Measurements from ENCODE around the gene ZNF793.

Gene ZNF793

GRCh38 chr19:37511821-37512220, 5.1 kb downstream of the ZNF793 start:
- H3K4me1 ChIP-seq (ENCODE audit: control extremely low read depth in 1 of 4, control insufficient read depth in 4 of 4, insufficient read depth in 4 of 4, low read length in 3 of 4) = peaks cover 0 to 9% (median 2%) of the 10 kb centered on the region in 4 experiments
- WGBS (ENCODE audit: insufficient coverage) = 100% methylated on average over 3 of the region's 3 CpGs
- H3K27me3 ChIP-seq (replicated peaks in 2 of 5; ENCODE audit: control insufficient read depth in 4 of 5, insufficient read depth in 5 of 5, low read length in 4 of 5) = no peaks in the 10 kb centered on the region
- peak overlapping the region in 1 of 7 experiments; percentile 33 for H3K4me3 ChIP-seq (ENCODE audit: control insufficient read depth in 1 of 7, extremely low read depth in 1 of 7, insufficient read depth in 4 of 7, low read depth in 2 of 7, low read length in 6 of 7)
- CTCF ChIA-PET = no interaction called here
- DNase-seq = no peak
- H3K27ac ChIP-seq (ENCODE audit: insufficient read depth in 1 of 2, low read depth in 1 of 2, low read length in 2 of 2, poor library complexity in 1 of 2, severe bottlenecking in 2 of 2) = no peak overlapping the region
- H3K9me3 ChIP-seq (ENCODE audit: control extremely low read depth in 1 of 5, control insufficient read depth in 4 of 5, insufficient read depth in 2 of 5, low read depth in 1 of 5, low read length in 4 of 5) = peaks cover 11 to 46% (median 24%) of the 10 kb centered on the region in 5 experiments
- POLR2A ChIA-PET = no interaction called here
- peaks cover 10 to 67% (median 17%) of the 10 kb centered on the region in 4 experiments for H3K36me3 ChIP-seq (ENCODE audit: control insufficient read depth in 4 of 4, insufficient read depth in 4 of 4, low read length in 3 of 4)

- ChIA-PET POLR2A (no interaction called here), CTCF (no interaction called here)
- H3K36me3 ChIP-seq (ENCODE audit: control insufficient read depth in 4 of 4, insufficient read depth in 4 of 4, low read length in 3 of 4) = peaks cover 13 to 75% (median 20%) of the 10 kb centered on the region in 4 experiments
- peak in 2 of 3 donors; percentile 60 to 86 for DNase-seq
- peaks cover 0 to 2% (median 0%) of the 10 kb centered on the region in 4 experiments for H3K4me1 ChIP-seq (ENCODE audit: control extremely low read depth in 1 of 4, control insufficient read depth in 4 of 4, insufficient read depth in 4 of 4, low read length in 3 of 4)
- no peaks in the 10 kb centered on the region for H3K27me3 ChIP-seq (replicated peaks in 2 of 5; ENCODE audit: control insufficient read depth in 4 of 5, insufficient read depth in 5 of 5, low read length in 4 of 5)
- no peak overlapping the region for H3K4me3 ChIP-seq (ENCODE audit: control insufficient read depth in 1 of 7, extremely low read depth in 1 of 7, insufficient read depth in 4 of 7, low read depth in 2 of 7, low read length in 6 of 7)
- WGBS (ENCODE audit: insufficient coverage) = 86% methylated on average over 1 of the region's 2 CpGs
- peaks cover 13 to 56% (median 26%) of the 10 kb centered on the region in 5 experiments for H3K9me3 ChIP-seq (ENCODE audit: control extremely low read depth in 1 of 5, control insufficient read depth in 4 of 5, insufficient read depth in 2 of 5, low read depth in 1 of 5, low read length in 4 of 5)
- peak overlapping the region in 1 of 2 experiments; percentile 6 for H3K27ac ChIP-seq (ENCODE audit: insufficient read depth in 1 of 2, low read depth in 1 of 2, low read length in 2 of 2, poor library complexity in 1 of 2, severe bottlenecking in 2 of 2)
These were observed 6.7 kb downstream of the ZNF793 start for GRCh38 chr19:37513397-37513796.

- POLR2A ChIA-PET = interaction anchor here (0.6 kb wide), 1 partner anchor 178 kb away, joined by 4 read pairs; no protein-coding TSS in a partner anchor
- H3K4me3 ChIP-seq (ENCODE audit: control insufficient read depth in 1 of 7, extremely low read depth in 1 of 7, insufficient read depth in 4 of 7, low read depth in 2 of 7, low read length in 6 of 7) = no peak overlapping the region
- peak in 1 of 3 donors; percentile 12 for DNase-seq
- WGBS (ENCODE audit: insufficient coverage) = 100% methylated on average over 2 of the region's 2 CpGs
- no peaks in the 10 kb centered on the region for H3K4me1 ChIP-seq (ENCODE audit: control extremely low read depth in 1 of 4, control insufficient read depth in 4 of 4, insufficient read depth in 4 of 4, low read length in 3 of 4)
- H3K36me3 ChIP-seq (ENCODE audit: control insufficient read depth in 4 of 4, insufficient read depth in 4 of 4, low read length in 3 of 4) = peaks cover 13 to 69% (median 29%) of the 10 kb centered on the region in 4 experiments
- H3K9me3 ChIP-seq (ENCODE audit: control extremely low read depth in 1 of 5, control insufficient read depth in 4 of 5, insufficient read depth in 2 of 5, low read depth in 1 of 5, low read length in 4 of 5) = peaks cover 10 to 67% (median 38%) of the 10 kb centered on the region in 5 experiments
- H3K27me3 ChIP-seq (replicated peaks in 2 of 5; ENCODE audit: control insufficient read depth in 4 of 5, insufficient read depth in 5 of 5, low read length in 4 of 5) = no peaks in the 10 kb centered on the region
- CTCF ChIA-PET = interaction anchor here (1.0 kb wide), 1 partner anchor 14 kb away, joined by 4 read pairs; the partner anchor contains the start of gene ZNF793
- H3K27ac ChIP-seq (ENCODE audit: insufficient read depth in 1 of 2, low read depth in 1 of 2, low read length in 2 of 2, poor library complexity in 1 of 2, severe bottlenecking in 2 of 2) = no peak overlapping the region
These were observed 13.2 kb downstream of the ZNF793 start for GRCh38 chr19:37519890-37520289.

DNA sequence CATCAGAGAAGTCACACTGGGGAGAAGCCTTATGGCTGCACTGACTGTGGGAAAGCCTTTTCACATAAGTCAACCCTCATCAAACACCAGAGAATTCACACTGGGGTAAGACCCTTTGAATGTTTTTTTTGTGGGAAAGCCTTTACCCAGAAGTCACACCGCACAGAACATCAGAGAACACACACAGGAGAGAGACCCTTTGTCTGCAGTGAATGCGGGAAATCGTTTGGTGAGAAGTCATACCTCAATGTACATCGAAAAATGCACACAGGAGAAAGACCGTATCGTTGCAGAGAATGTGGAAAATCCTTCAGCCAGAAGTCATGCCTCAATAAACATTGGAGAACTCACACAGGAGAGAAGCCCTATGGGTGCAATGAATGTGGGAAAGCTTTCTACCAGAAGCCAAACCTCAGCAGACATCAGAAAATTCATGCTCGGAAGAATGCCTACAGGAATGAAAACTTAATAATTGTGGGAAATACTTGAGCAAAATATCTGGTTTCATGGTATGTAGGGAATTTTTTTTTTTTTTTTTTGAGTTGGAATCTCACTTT, 30.7 kb downstream of the ZNF793 start:
- WGBS (ENCODE audit: insufficient coverage) = 94% methylated on average over 6 of the region's 7 CpGs
- H3K4me1 ChIP-seq (ENCODE audit: control extremely low read depth in 1 of 4, control insufficient read depth in 4 of 4, insufficient read depth in 4 of 4, low read length in 3 of 4) = no peaks in the 10 kb centered on the region
- H3K27ac ChIP-seq (ENCODE audit: insufficient read depth in 1 of 2, low read depth in 1 of 2, low read length in 2 of 2, poor library complexity in 1 of 2, severe bottlenecking in 2 of 2) = no peak overlapping the region
- peaks cover 19 to 51% (median 40%) of the 10 kb centered on the region in 4 experiments for H3K36me3 ChIP-seq (ENCODE audit: control insufficient read depth in 4 of 4, insufficient read depth in 4 of 4, low read length in 3 of 4)
- ChIA-PET POLR2A (no interaction called here), CTCF (no interaction called here)
- H3K27me3 ChIP-seq (replicated peaks in 2 of 5; ENCODE audit: control insufficient read depth in 4 of 5, insufficient read depth in 5 of 5, low read length in 4 of 5) = no peaks in the 10 kb centered on the region
- peak overlapping the region in 2 of 7 experiments; percentile 3 to 10 for H3K4me3 ChIP-seq (ENCODE audit: control insufficient read depth in 1 of 7, extremely low read depth in 1 of 7, insufficient read depth in 4 of 7, low read depth in 2 of 7, low read length in 6 of 7)
- DNase-seq = no peak
- H3K9me3 ChIP-seq (ENCODE audit: control extremely low read depth in 1 of 5, control insufficient read depth in 4 of 5, insufficient read depth in 2 of 5, low read depth in 1 of 5, low read length in 4 of 5) = peaks cover 23 to 84% (median 46%) of the 10 kb centered on the region in 5 experiments

- Histone ChIP-seq H3K27ac (ENCODE audit: insufficient read depth in 1 of 2, low read depth in 1 of 2, low read length in 2 of 2, poor library complexity in 1 of 2, severe bottlenecking in 2 of 2) (peak overlapping the region; percentile 68 to 89), H3K4me3 (ENCODE audit: control insufficient read depth in 1 of 7, extremely low read depth in 1 of 7, insufficient read depth in 4 of 7, low read depth in 2 of 7, low read length in 6 of 7) (peak overlapping the region; percentile 74 to 97 (median 81)), H3K27me3 (replicated peaks in 2 of 5; ENCODE audit: control insufficient read depth in 4 of 5, insufficient read depth in 5 of 5, low read length in 4 of 5) (no peaks in the 10 kb centered on the region), H3K36me3 (ENCODE audit: control insufficient read depth in 4 of 4, insufficient read depth in 4 of 4, low read length in 3 of 4) (peaks cover 0 to 4% (median 2%) of the 10 kb centered on the region in 4 experiments), H3K4me1 (ENCODE audit: control extremely low read depth in 1 of 4, control insufficient read depth in 4 of 4, insufficient read depth in 4 of 4, low read length in 3 of 4) (peaks cover 0 to 8% (median 5%) of the 10 kb centered on the region in 4 experiments), H3K9me3 (ENCODE audit: control extremely low read depth in 1 of 5, control insufficient read depth in 4 of 5, insufficient read depth in 2 of 5, low read depth in 1 of 5, low read length in 4 of 5) (peaks cover 1 to 71% (median 51%) of the 10 kb centered on the region in 5 experiments)
- WGBS (ENCODE audit: insufficient coverage) = 5% methylated on average over 50 of the region's 65 CpGs
- peak; percentile 82 to 91 (median 91) for DNase-seq
- POLR2A ChIA-PET = no interaction called here
- CTCF ChIA-PET = interaction anchor here (0.7 to 1.2 kb wide), 3 partner anchors 29 to 122 kb away, joined by 3 to 4 read pairs (median 3); partner anchors contain the start of gene ZNF793
These were observed 44.6 kb downstream of the ZNF793 start for GRCh38 chr19:37551129-37551993.

GRCh38 chr19:37563518-37563917, 56.8 kb downstream of the ZNF793 start:
- ChIA-PET CTCF (no interaction called here), POLR2A (no interaction called here)
- no peak for DNase-seq
- Histone ChIP-seq H3K36me3 (ENCODE audit: control insufficient read depth in 4 of 4, insufficient read depth in 4 of 4, low read length in 3 of 4) (peaks cover 15 to 74% (median 21%) of the 10 kb centered on the region in 4 experiments), H3K4me1 (ENCODE audit: control extremely low read depth in 1 of 4, control insufficient read depth in 4 of 4, insufficient read depth in 4 of 4, low read length in 3 of 4) (no peaks in the 10 kb centered on the region), H3K27ac (ENCODE audit: insufficient read depth in 1 of 2, low read depth in 1 of 2, low read length in 2 of 2, poor library complexity in 1 of 2, severe bottlenecking in 2 of 2) (no peak overlapping the region), H3K4me3 (ENCODE audit: control insufficient read depth in 1 of 7, extremely low read depth in 1 of 7, insufficient read depth in 4 of 7, low read depth in 2 of 7, low read length in 6 of 7) (no peak overlapping the region), H3K9me3 (ENCODE audit: control extremely low read depth in 1 of 5, control insufficient read depth in 4 of 5, insufficient read depth in 2 of 5, low read depth in 1 of 5, low read length in 4 of 5) (peaks cover 36 to 93% (median 60%) of the 10 kb centered on the region in 5 experiments), H3K27me3 (replicated peaks in 2 of 5; ENCODE audit: control insufficient read depth in 4 of 5, insufficient read depth in 5 of 5, low read length in 4 of 5) (no peaks in the 10 kb centered on the region)
- WGBS (ENCODE audit: insufficient coverage) = no CpG with 5 or more reads among the region's 3 CpGs

Data from common myeloid progenitor, CD34-positive (primary cell).